HepG2 (cell line): ENCODE results near the gene AKR7A3. TPM values are rescaled to one million over a fixed set of nuclear protein-coding genes. Genes with fewer than 3 reads are reported as not detected.

Experiments used
- ATAC-seq: fragments of 200-7000 bp; cut with Tn5 transposase; 3 replicates; pipeline ENCODE4 v1.9.1; 2020; ENCODE audit warnings: mild to moderate bottlenecking, moderate library complexity
- BruUV-seq: library from RNA; stranded (reverse); fragments of 400-500 nt; replicated peaks from 2 replicates; lab custom pipeline; 2021; lab: Mats Ljungman, UMichigan
- CTCF ChIA-PET: fragments of 300-600 bp; formaldehyde crosslinking; extraction: SDS; loops from one replicate; lab custom pipeline; 2021; ENCODE audit warnings: low total read pairs, inconsistent platforms, low intra/inter-chr PET ratio; lab: Yijun Ruan, JAX
- POLR2A ChIA-PET: fragments of 350-600 bp; sonication (Branson Sonifier 250); formaldehyde crosslinking; loops from one replicate; lab custom pipeline; 2020; ENCODE audit warnings: antibody characterized with exemption, inconsistent platforms; lab: Yijun Ruan, JAX
- DNase-seq: peaks from one replicate; pipeline ENCODE4 v3.0.0-alpha.2; 2015; ENCODE audit warnings: low spot score
- FAIRE-seq: peaks from 3 replicates; lab custom pipeline; 2011; peaks lifted over from hg19 to GRCh38; lab: Jason Lieb, UNC
- H2AFZ ChIP-seq: one replicate; pipeline ENCODE4 v1.6.1; 2011; ENCODE audit warnings: low read length, inconsistent platforms
- H3K27ac ChIP-seq: fragments of 300-600 bp; 3 replicates; pipeline ENCODE4 v1.8.0; 2011; ENCODE audit warnings: mixed run types, mild to moderate bottlenecking, mixed read lengths, low read length, inconsistent platforms; ENCODE audit not compliant: insufficient read depth; ENCODE audit errors: extremely low read length
- H3K27me3 ChIP-seq, 2 experiments: fragments of 200-600 bp in 1 of 2; 2 replicates in 1 of 2; 3 replicates in 1 of 2; pipeline versions ENCODE4 v1.6.0 to v1.8.0; 2011; ENCODE audit warnings: low read length in 2 of 2, mild to moderate bottlenecking in 2 of 2, moderate library complexity in 2 of 2, inconsistent platforms in 1 of 2; ENCODE audit not compliant: insufficient read depth in 2 of 2, control insufficient read depth in 1 of 2
- H3K36me3 ChIP-seq, 2 experiments: fragments of 200-600 bp in 1 of 2; replicated peaks in 1 of 2; 2 replicates in 1 of 2; 3 replicates in 1 of 2; pipeline versions ENCODE4 v1.5.1 to v1.8.0; 2011; ENCODE audit warnings: low read length in 2 of 2, inconsistent platforms in 1 of 2; ENCODE audit not compliant: insufficient read depth in 2 of 2, control insufficient read depth in 1 of 2
- H3K4me1 ChIP-seq: 2 replicates; pipeline ENCODE4 v1.5.1; 2012; ENCODE audit warnings: low read length, inconsistent platforms; ENCODE audit not compliant: insufficient read depth
- H3K4me2 ChIP-seq: 2 replicates; pipeline ENCODE4 v1.6.0; 2011; ENCODE audit warnings: low read depth, low read length, inconsistent platforms
- H3K4me3 ChIP-seq, 3 experiments: fragments of 200-600 bp in 1 of 3; sonication (generic), shearing (Covaris generic) in 1 of 3; replicated peaks in 1 of 3; 2 replicates each; pipeline ENCODE4 v1.5.1; 2011 to 2016; ENCODE audit warnings: low read length in 3 of 3, inconsistent platforms in 2 of 3, low read depth in 2 of 3, mild to moderate bottlenecking in 2 of 3, control low read depth in 1 of 3, mixed read lengths in 1 of 3; ENCODE audit not compliant: insufficient read depth in 1 of 3
- H3K79me2 ChIP-seq: one replicate; pipeline ENCODE4 v1.6.1; 2011; ENCODE audit warnings: low read length, inconsistent platforms; ENCODE audit not compliant: insufficient read depth
- H3K9ac ChIP-seq: 2 replicates; pipeline ENCODE4 v1.6.0; 2011; ENCODE audit warnings: mild to moderate bottlenecking, low read depth, low read length, inconsistent platforms; ENCODE audit not compliant: insufficient read depth
- H3K9me3 ChIP-seq: 2 replicates; pipeline ENCODE4 v1.5.1; 2012; ENCODE audit warnings: mild to moderate bottlenecking, low read length
- H4K20me1 ChIP-seq: 2 replicates; pipeline ENCODE4 v1.6.0; 2011; ENCODE audit warnings: inconsistent platforms, mild to moderate bottlenecking, low read length, moderate library complexity; ENCODE audit not compliant: insufficient read depth
- AGO1 ChIP-seq: fragments of 200-400 bp; formaldehyde crosslinking; IDR thresholded peaks from 2 replicates; pipeline ENCODE4 v1.6.1; 2017; ENCODE audit warnings: mild to moderate bottlenecking, low read depth, low read length, moderate library complexity; ENCODE audit not compliant: poor library complexity, severe bottlenecking
- FOXM1 ChIP-seq: sonication (generic); formaldehyde crosslinking; IDR thresholded peaks from 2 replicates; pipeline ENCODE4 v1.5.0; 2020; ENCODE audit warnings: missing genetic modification reagents
- FOXP1 ChIP-seq, 2 experiments: fragments of 450-650 bp in 1 of 2; IDR thresholded peaks; 2 replicates each; pipeline ENCODE4 v1.6.1; 2017 to 2018; ENCODE audit warnings: antibody characterized with exemption in 1 of 2
- NCOR1 ChIP-seq: fragments of 200-600 bp; sonication (generic); IDR thresholded peaks from 2 replicates; pipeline ENCODE4 v1.7.0; 2017; ENCODE audit warnings: antibody characterized with exemption, low read length, borderline replicate concordance
- NPAS2 ChIP-seq: sonication (generic); formaldehyde crosslinking; IDR thresholded peaks from 2 replicates; pipeline ENCODE4 v1.8.0; 2022; ENCODE audit warnings: mild to moderate bottlenecking, missing genetic modification reagents, borderline replicate concordance
- PHF20 ChIP-seq: sonication (generic); formaldehyde crosslinking; IDR thresholded peaks from 2 replicates; pipeline ENCODE4 v1.5.0; 2020; ENCODE audit warnings: mild to moderate bottlenecking, missing genetic modification reagents
- RARG ChIP-seq: sonication (generic); formaldehyde crosslinking; IDR thresholded peaks from 2 replicates; pipeline ENCODE4 v1.4.0; 2020; ENCODE audit warnings: low read depth, mild to moderate bottlenecking, missing genetic modification reagents
- SMAD9 ChIP-seq: sonication (generic); formaldehyde crosslinking; IDR thresholded peaks from 2 replicates; pipeline ENCODE4 v1.5.1; 2020; ENCODE audit warnings: mild to moderate bottlenecking, missing genetic modification reagents
- TBX3 ChIP-seq: fragments of 450-650 bp; IDR thresholded peaks from 2 replicates; pipeline ENCODE4 v1.6.1; 2017; ENCODE audit warnings: antibody characterized with exemption, mild to moderate bottlenecking, inconsistent platforms, borderline replicate concordance
- ZNF207 ChIP-seq: fragments of 450-650 bp; IDR thresholded peaks from 2 replicates; pipeline ENCODE4 v1.6.1; 2016; ENCODE audit warnings: antibody characterized with exemption, borderline replicate concordance
- ZNF564 ChIP-seq: sonication (generic); formaldehyde crosslinking; IDR thresholded peaks from 2 replicates; pipeline ENCODE4 v1.8.1; 2023; ENCODE audit warnings: mild to moderate bottlenecking, missing genetic modification reagents
- ZNF703 ChIP-seq: sonication (generic); formaldehyde crosslinking; IDR thresholded peaks from 2 replicates; pipeline ENCODE4 v1.5.1; 2020; ENCODE audit warnings: missing genetic modification reagents, mild to moderate bottlenecking, moderate library complexity, borderline replicate concordance
- ZSCAN25 ChIP-seq: sonication (generic); formaldehyde crosslinking; IDR thresholded peaks from 2 replicates; pipeline ENCODE4 v1.8.0; 2022; ENCODE audit warnings: mild to moderate bottlenecking, missing genetic modification reagents
- WGBS: methylation state at CpG from one replicate; pipeline ENCODE4 v1.1.6; 2017; ENCODE audit warnings: low lambda C conversion rate; 5-methylcytosine and 5-hydroxymethylcytosine counted together
- in situ Hi-C: cut with HindIII; loops from 2 replicates; pipeline ENCODE4 v1.10.0; 2017; ENCODE audit warnings: low pct_unique_long_range_greater_than_20kb; ENCODE audit not compliant: extremely low pct_ligation_motif_present
- intact Hi-C: fragments of 100-400 bp; cut with micrococcal nuclease; formaldehyde crosslinking; loops from one replicate; pipeline ENCODE4 v1.10.0; 2022; ENCODE audit not compliant: unreplicated experiment
- polyA plus RNA-seq, 8 experiments: library from polyadenylated mRNA; depleted of rRNA in 3 of 8; stranded (reverse) in 7 of 8; unstranded in 1 of 8; fragments of >200 nt; fragmentation: Illumina TruSeq in 4 of 8; extraction: Trizol in 4 of 8; gene quantifications; 2 replicates each; pipeline versions ENCODE4 v1.2.1 to v1.2.3, GENCODE V29; 2011 to 2016; ENCODE audit warnings: low read depth in 4 of 8, missing spikeins in 1 of 8, mixed read lengths in 1 of 8; ENCODE audit not compliant: insufficient read depth in 1 of 8
- total RNA-seq, 5 experiments: library from RNA; depleted of rRNA; stranded (reverse); fragments of >200 nt; fragmentation: Illumina TruSeq; extraction: Trizol; gene quantifications; 2 replicates each; pipeline ENCODE4 v1.2.3, GENCODE V29; 2016; ENCODE audit warnings: low read depth in 1 of 5
- TF ChIP-seq, protein P1 (sequence below): sonication (generic); formaldehyde crosslinking; IDR thresholded peaks from 2 replicates; pipeline ENCODE4 v1.8.0; 2022; ENCODE audit warnings: low read depth, missing genetic modification reagents
- TF ChIP-seq, protein P2 (sequence below): IDR thresholded peaks from 2 replicates; pipeline ENCODE4 v1.6.1; 2016; ENCODE audit warnings: control low read depth
- TF ChIP-seq, protein P3 (sequence below): sonication (generic); formaldehyde crosslinking; IDR thresholded peaks from 2 replicates; pipeline ENCODE4 v1.4.0; 2020; ENCODE audit warnings: missing genetic modification reagents, borderline replicate concordance

AKR7A3 gene
- total and polyA plus RNA-seq, 2 of the 13 experiments (the other 11 are each of a cell fraction or from before 2014, with no cell fraction given): 0.58 to 1.00 TPM

DNA sequence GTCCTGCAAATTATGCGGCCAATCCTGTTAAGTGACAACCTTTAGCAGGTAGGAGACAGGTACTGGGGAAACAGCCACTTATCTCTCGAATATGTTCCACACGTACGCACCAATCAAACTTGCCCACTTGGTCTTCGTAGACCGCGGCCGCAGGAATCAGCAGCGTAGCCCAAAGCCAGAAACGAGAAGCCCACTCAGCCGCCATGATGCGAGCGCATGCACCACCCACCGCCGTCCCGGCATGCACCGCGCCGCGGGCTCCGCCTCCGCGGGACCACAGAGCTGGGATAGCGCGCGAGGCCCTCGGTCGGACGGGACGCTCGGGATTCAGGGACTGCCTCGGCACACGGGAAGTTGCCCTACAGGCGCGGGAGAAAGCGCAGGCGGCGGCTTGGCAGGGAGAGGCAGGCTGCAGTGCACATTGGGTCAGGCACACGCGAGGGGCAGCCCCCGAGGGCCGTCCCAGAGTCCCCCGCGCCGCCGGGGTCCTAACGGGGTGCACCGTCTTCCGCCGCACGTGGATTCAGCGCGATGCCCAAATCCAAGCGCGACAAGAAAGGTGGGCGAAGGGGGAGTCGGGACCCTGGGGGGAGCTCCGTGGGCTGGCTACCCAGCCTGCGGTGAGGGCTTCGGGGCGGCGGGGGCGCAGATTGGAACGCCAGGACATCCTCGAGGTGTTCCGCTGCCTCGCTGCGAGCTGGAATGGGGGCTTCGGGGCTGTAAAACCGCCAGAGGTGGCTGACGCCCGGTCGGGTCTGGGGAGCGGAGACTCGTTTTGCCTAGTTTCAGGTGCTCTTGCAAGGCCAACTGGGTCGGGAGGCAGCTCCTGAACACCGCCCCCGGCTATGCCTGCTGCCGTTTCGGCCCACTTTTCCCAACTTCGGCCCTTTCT is 37.0 kb downstream of the AKR7A3 start, which contains the start of the genes EMC1 and MRTO4:
Gene EMC1 (minus strand): TSS at position 220 of the 892 bp plus-strand sequence. CDS start 15 bp downstream, at position 205.
Gene MRTO4 (plus strand): TSS at position 501 of the 892 bp plus-strand sequence. CDS start 31 bp downstream, at position 532.
- Histone ChIP-seq H3K79me2 (peaks cover 82% of the 10 kb centered on the region), H3K36me3 (peaks cover 5 to 26% of the 10 kb centered on the region in 2 experiments), H3K9me3 (no peaks in the 10 kb centered on the region), H3K9ac (peak within 1 kb of the TSS; percentile 92), H2AFZ (no peak within 1 kb of the TSS), H3K27me3 (no peaks in the 10 kb centered on the region; a peak in 1 of 5 replicates), H4K20me1 (peaks cover 4% of the 10 kb centered on the region), H3K4me3 (peak within 1 kb of the TSS; percentile 61 to 97 (median 91)), H3K4me1 (peaks cover 38% of the 10 kb centered on the region), H3K4me2 (peak within 1 kb of the TSS; percentile 88), H3K27ac (peak within 1 kb of the TSS; percentile 98)
- ATAC-seq (peak; percentile 93), DNase-seq (peak; percentile 70), FAIRE-seq (peak; percentile 64)
- in situ Hi-C loops (no loop called here), intact Hi-C loops (loop anchor here (2.0 kb wide), 1 partner anchor 59 kb away; no protein-coding TSS in a partner anchor)
- WGBS: 2% methylated on average over 11 of the region's 81 CpGs
- no TSS peak for BruUV-seq
- POLR2A ChIA-PET: interaction anchor here (0.5 to 2.2 kb wide), 11 partner anchors 10 to 105 kb away, joined by 3 to 21 read pairs (median 5); partner anchors contain the start of genes AKR7A2 and SLC66A1
- CTCF ChIA-PET: no interaction called here
- TF ChIP-seq PHF20 (CRISPR knock-in tag) (peak; percentile 96), ZNF703 (CRISPR knock-in tag) (peak; percentile 91; the same call in 1 of the 2 replicates), SMAD9 (CRISPR knock-in tag) (peak; percentile 92), ZNF564 (CRISPR knock-in tag) (no peak; the same call in 1 of the 2 replicates), AGO1 (peak; percentile 59), NPAS2 (no peak), ZSCAN25 (CRISPR knock-in tag) (peak; percentile 65; the same call in 1 of the 2 replicates), FOXP1 (IDR thresholded peaks at IDR 0.05) (no peak), FOXP1 (CRISPR knock-in tag; IDR thresholded peaks at IDR 0.05) (no peak), ZNF207 (no peak), NCOR1 (no peak), FOXM1 (CRISPR knock-in tag) (no peak), RARG (no peak), TBX3 (no peak)
- TF ChIP-seq, protein P1, sequence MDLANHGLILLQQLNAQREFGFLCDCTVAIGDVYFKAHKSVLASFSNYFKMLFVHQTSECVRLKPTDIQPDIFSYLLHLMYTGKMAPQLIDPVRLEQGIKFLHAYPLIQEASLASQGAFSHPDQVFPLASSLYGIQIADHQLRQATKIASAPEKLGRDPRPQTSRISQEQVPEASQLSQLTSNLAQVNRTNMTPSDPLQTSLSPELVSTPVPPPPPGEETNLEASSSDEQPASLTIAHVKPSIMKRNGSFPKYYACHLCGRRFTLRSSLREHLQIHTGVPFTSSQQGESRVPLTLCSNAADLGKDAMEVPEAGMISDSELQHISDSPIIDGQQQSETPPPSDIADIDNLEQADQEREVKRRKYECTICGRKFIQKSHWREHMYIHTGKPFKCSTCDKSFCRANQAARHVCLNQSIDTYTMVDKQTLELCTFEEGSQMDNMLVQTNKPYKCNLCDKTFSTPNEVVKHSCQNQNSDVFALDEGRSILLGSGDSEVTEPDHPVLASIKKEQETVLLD (CRISPR knock-in tag): peak; percentile 77
- TF ChIP-seq, protein P2, sequence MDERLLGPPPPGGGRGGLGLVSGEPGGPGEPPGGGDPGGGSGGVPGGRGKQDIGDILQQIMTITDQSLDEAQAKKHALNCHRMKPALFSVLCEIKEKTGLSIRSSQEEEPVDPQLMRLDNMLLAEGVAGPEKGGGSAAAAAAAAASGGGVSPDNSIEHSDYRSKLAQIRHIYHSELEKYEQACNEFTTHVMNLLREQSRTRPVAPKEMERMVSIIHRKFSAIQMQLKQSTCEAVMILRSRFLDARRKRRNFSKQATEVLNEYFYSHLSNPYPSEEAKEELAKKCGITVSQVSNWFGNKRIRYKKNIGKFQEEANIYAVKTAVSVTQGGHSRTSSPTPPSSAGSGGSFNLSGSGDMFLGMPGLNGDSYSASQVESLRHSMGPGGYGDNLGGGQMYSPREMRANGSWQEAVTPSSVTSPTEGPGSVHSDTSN (CRISPR knock-in tag): no peak
- TF ChIP-seq, protein P3, sequence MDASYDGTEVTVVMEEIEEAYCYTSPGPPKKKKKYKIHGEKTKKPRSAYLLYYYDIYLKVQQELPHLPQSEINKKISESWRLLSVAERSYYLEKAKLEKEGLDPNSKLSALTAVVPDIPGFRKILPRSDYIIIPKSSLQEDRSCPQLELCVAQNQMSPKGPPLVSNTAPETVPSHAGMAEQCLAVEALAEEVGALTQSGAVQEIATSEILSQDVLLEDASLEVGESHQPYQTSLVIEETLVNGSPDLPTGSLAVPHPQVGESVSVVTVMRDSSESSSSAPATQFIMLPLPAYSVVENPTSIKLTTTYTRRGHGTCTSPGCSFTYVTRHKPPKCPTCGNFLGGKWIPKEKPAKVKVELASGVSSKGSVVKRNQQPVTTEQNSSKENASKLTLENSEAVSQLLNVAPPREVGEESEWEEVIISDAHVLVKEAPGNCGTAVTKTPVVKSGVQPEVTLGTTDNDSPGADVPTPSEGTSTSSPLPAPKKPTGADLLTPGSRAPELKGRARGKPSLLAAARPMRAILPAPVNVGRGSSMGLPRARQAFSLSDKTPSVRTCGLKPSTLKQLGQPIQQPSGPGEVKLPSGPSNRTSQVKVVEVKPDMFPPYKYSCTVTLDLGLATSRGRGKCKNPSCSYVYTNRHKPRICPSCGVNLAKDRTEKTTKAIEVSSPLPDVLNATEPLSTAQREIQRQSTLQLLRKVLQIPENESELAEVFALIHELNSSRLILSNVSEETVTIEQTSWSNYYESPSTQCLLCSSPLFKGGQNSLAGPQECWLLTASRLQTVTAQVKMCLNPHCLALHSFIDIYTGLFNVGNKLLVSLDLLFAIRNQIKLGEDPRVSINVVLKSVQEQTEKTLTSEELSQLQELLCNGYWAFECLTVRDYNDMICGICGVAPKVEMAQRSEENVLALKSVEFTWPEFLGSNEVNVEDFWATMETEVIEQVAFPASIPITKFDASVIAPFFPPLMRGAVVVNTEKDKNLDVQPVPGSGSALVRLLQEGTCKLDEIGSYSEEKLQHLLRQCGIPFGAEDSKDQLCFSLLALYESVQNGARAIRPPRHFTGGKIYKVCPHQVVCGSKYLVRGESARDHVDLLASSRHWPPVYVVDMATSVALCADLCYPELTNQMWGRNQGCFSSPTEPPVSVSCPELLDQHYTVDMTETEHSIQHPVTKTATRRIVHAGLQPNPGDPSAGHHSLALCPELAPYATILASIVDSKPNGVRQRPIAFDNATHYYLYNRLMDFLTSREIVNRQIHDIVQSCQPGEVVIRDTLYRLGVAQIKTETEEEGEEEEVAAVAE (CRISPR knock-in tag): no peak
